Measurements from ENCODE around the gene CDH18.

Gene CDH18

GRCh38 chr5:19605846-19606407 lies 382.1 kb downstream of the CDH18 start:
- TF ChIP-seq CTCF (IDR thresholded peaks at IDR 0.05): no peak

- TF ChIP-seq CTCF (IDR thresholded peaks at IDR 0.05): no peak
Observed at GRCh38 chr5:19584131-19584530, 403.9 kb downstream of the CDH18 start.

GRCh38 chr5:19577882-19578281 lies 410.1 kb downstream of the CDH18 start:
- TF ChIP-seq CTCF (IDR thresholded peaks at IDR 0.05): no peak

- TF ChIP-seq CTCF (IDR thresholded peaks at IDR 0.05): no peak
Observed at GRCh38 chr5:19568004-19568403, 420.0 kb downstream of the CDH18 start.

- no peak for TF ChIP-seq CTCF (IDR thresholded peaks at IDR 0.05)
Observed at GRCh38 chr5:19565466-19565865, 422.5 kb downstream of the CDH18 start.

- TF ChIP-seq CTCF (IDR thresholded peaks at IDR 0.05): no peak
Observed at GRCh38 chr5:19564036-19564435, 424.0 kb downstream of the CDH18 start.

- TF ChIP-seq CTCF (IDR thresholded peaks at IDR 0.05): no peak
Observed at GRCh38 chr5:19555876-19556275, 432.1 kb downstream of the CDH18 start.

GRCh38 chr5:19555436-19555835 lies 432.6 kb downstream of the CDH18 start:
- TF ChIP-seq CTCF (IDR thresholded peaks at IDR 0.05): no peak

All from LNCAP (cell line).